GM12878 (cell line): ENCODE data around the gene DDR2. TPM values are rescaled to one million over a fixed set of nuclear protein-coding genes. Genes with fewer than 3 reads are reported as not detected.

Source experiments
- ATAC-seq: fragments of 200-7000 bp; cut with Tn5 transposase; 3 replicates; pipeline ENCODE4 v1.9.1; 2020; ENCODE audit warnings: mild to moderate bottlenecking, moderate library complexity
- BruUV-seq: library from RNA; stranded (reverse); fragments of 400-500 nt; replicated peaks from 2 replicates; lab custom pipeline; 2021; lab: Mats Ljungman, UMichigan
- CTCF ChIA-PET: fragments of 300-600 bp; sonication (Branson Sonifier 250); formaldehyde crosslinking; extraction: SDS; loops from one replicate; lab custom pipeline; 2021; ENCODE audit warnings: inconsistent platforms; lab: Yijun Ruan, JAX
- POLR2A ChIA-PET: fragments of 350-600 bp; formaldehyde crosslinking; extraction: SDS; loops from one replicate; lab custom pipeline; 2021; ENCODE audit warnings: inconsistent platforms; lab: Charles Lee
- RAD21 ChIA-PET: fragments of 300-600 bp; sonication (Branson Sonifier 250); formaldehyde crosslinking; loops from one replicate; lab custom pipeline; 2023; ENCODE audit warnings: antibody characterized with exemption; ENCODE audit not compliant: unreplicated experiment; lab: Charles Lee
- SMC1A ChIA-PET: fragments of 300-600 bp; sonication (Branson Sonifier 250); formaldehyde crosslinking; loops from one replicate; lab custom pipeline; 2023; ENCODE audit not compliant: unreplicated experiment, uncharacterized antibody; lab: Charles Lee
- DNase-seq: peaks from one replicate; pipeline ENCODE4 v3.0.0-alpha.2; 2011; ENCODE audit warnings: low read depth, low spot score
- FAIRE-seq: peaks from 3 replicates; lab custom pipeline; 2011; peaks lifted over from hg19 to GRCh38; lab: Jason Lieb, UNC
- H2AFZ ChIP-seq: 2 replicates; pipeline ENCODE4 v1.6.0; 2011; ENCODE audit warnings: low read depth, low read length, control low read depth; ENCODE audit not compliant: control insufficient read depth
- H3K27ac ChIP-seq: 2 replicates; pipeline ENCODE4 v1.5.1; 2011; ENCODE audit warnings: control low read depth; ENCODE audit not compliant: control insufficient read depth, insufficient read depth
- H3K27me3 ChIP-seq, 2 experiments: replicated peaks in 1 of 2; 2 replicates each; pipeline versions ENCODE4 v1.6.0 to v1.6.1; 2011; ENCODE audit warnings: low read length in 1 of 2; ENCODE audit not compliant: control insufficient read depth in 2 of 2, insufficient read depth in 2 of 2
- H3K36me3 ChIP-seq, 2 experiments: 2 replicates each; pipeline ENCODE4 v1.5.1; 2011; ENCODE audit warnings: low read length in 1 of 2; ENCODE audit not compliant: control insufficient read depth in 2 of 2, insufficient read depth in 2 of 2
- H3K4me1 ChIP-seq: 2 replicates; pipeline ENCODE4 v1.6.1; 2011; ENCODE audit warnings: mild to moderate bottlenecking, low read length, moderate library complexity, mixed read lengths; ENCODE audit not compliant: control insufficient read depth, insufficient read depth
- H3K4me2 ChIP-seq: 2 replicates; pipeline ENCODE4 v1.6.0; 2011; ENCODE audit warnings: control low read depth; ENCODE audit not compliant: control insufficient read depth, insufficient read depth
- H3K4me3 ChIP-seq: fragments of 200-600 bp; sonication (generic); 2 replicates; pipeline ENCODE4 v1.5.1; 2016
- H3K79me2 ChIP-seq: 2 replicates; pipeline ENCODE4 v1.6.0; 2011; ENCODE audit warnings: low read length; ENCODE audit not compliant: control insufficient read depth, insufficient read depth
- H3K9ac ChIP-seq: 2 replicates; pipeline ENCODE4 v1.8.0; 2011; ENCODE audit warnings: low read length, control low read depth, mixed read lengths; ENCODE audit not compliant: control insufficient read depth, insufficient read depth
- H3K9me3 ChIP-seq: replicated peaks from 3 replicates; pipeline ENCODE4 v1.5.1; 2011; ENCODE audit warnings: mild to moderate bottlenecking, low read length; ENCODE audit not compliant: control insufficient read depth, insufficient read depth
- H4K20me1 ChIP-seq: 2 replicates; pipeline ENCODE4 v1.6.0; 2011; ENCODE audit not compliant: control insufficient read depth, insufficient read depth
- BHLHE40 ChIP-seq, 2 experiments: fragments of 450-650 bp in 1 of 2; IDR thresholded peaks; 2 replicates each; pipeline ENCODE4 v1.6.1; 2011 to 2017; ENCODE audit warnings: low read depth in 2 of 2, borderline replicate concordance in 1 of 2, improper control_type of control experiment in 1 of 2, low read length in 1 of 2, mild to moderate bottlenecking in 1 of 2
- E2F8 ChIP-seq: fragments of 450-650 bp; IDR thresholded peaks from 2 replicates; pipeline ENCODE4 v1.6.1; 2018; ENCODE audit warnings: mild to moderate bottlenecking, low read depth, moderate library complexity; ENCODE audit not compliant: partially characterized antibody
- GATAD2B ChIP-seq: fragments of 450-650 bp; conservative IDR thresholded peaks from 2 replicates; pipeline ENCODE4 v1.6.1; 2017; ENCODE audit warnings: low read depth, mild to moderate bottlenecking, moderate library complexity
- MLLT1 ChIP-seq: fragments of 450-650 bp; IDR thresholded peaks from 2 replicates; pipeline ENCODE4 v1.6.1; 2016; ENCODE audit warnings: mild to moderate bottlenecking
- MXI1 ChIP-seq: fragments of 150-350 bp; IDR thresholded peaks from 2 replicates; pipeline ENCODE4 v1.6.1; 2011; ENCODE audit warnings: low read depth, mild to moderate bottlenecking, inconsistent platforms, low read length, improper control_type of control experiment
- NFYA ChIP-seq: IDR thresholded peaks from 2 replicates; pipeline ENCODE4 v1.6.1; 2011; ENCODE audit warnings: low read depth, mild to moderate bottlenecking, low read length, improper control_type of control experiment, borderline replicate concordance
- SP1 ChIP-seq: IDR thresholded peaks from one replicate; pipeline ENCODE4 v1.6.1; 2011; ENCODE audit warnings: low read depth, low read length
- SRF ChIP-seq, 2 experiments: IDR thresholded peaks; 2 replicates each; pipeline ENCODE4 v1.6.1; 2011; ENCODE audit warnings: low read depth in 2 of 2, low read length in 2 of 2, mild to moderate bottlenecking in 1 of 2, moderate library complexity in 1 of 2
- TARDBP ChIP-seq: IDR thresholded peaks from 2 replicates; pipeline ENCODE4 v1.6.1; 2016; ENCODE audit warnings: borderline replicate concordance
- ZNF622 ChIP-seq: fragments of 450-650 bp; IDR thresholded peaks from 2 replicates; pipeline ENCODE4 v1.6.1; 2017; ENCODE audit warnings: mild to moderate bottlenecking, inconsistent platforms
- WGBS: methylation state at CpG from one replicate; pipeline ENCODE4 v1.1.6; 2016; ENCODE audit warnings: low lambda C conversion rate; ENCODE audit not compliant: insufficient replicate concordance, insufficient coverage; ENCODE audit errors: missing lambda C conversion rate; 5-methylcytosine and 5-hydroxymethylcytosine counted together
- in situ Hi-C: fragments of 300-500 bp; cut with MboI; formaldehyde crosslinking; loops from 9 replicates; pipeline ENCODE4 v1.14.3; 2018; ENCODE audit warnings: mixed read lengths
- intact Hi-C: fragments of 100-400 bp; cut with micrococcal nuclease; formaldehyde crosslinking; loops from one replicate; pipeline ENCODE4 v1.14.2; 2022; ENCODE audit not compliant: unreplicated experiment
- polyA plus RNA-seq, 11 experiments: library from polyadenylated mRNA; depleted of rRNA in 4 of 11; unstranded in 6 of 11; stranded (reverse) in 5 of 11; fragments of >200 nt; fragmentation: Nextera tagmentation in 4 of 11; fragmentation: Illumina TruSeq in 1 of 11; extraction: Ambion mirVana in 4 of 11; extraction: Trizol in 1 of 11; gene quantifications; 1 replicate in 1 of 11; 2 replicates in 10 of 11; pipeline versions ENCODE4 v1.2.1 to v1.2.3, GENCODE V29; 2011 to 2016; ENCODE audit warnings: inconsistent platforms in 2 of 11, missing spikeins in 2 of 11, low read depth in 1 of 11
- total RNA-seq, 4 experiments: library from RNA; depleted of rRNA in 3 of 4; stranded (reverse); fragments of >200 nt in 3 of 4; fragmentation: Illumina TruSeq in 1 of 4; extraction: Trizol in 1 of 4; gene quantifications; 2 replicates each; pipeline versions ENCODE4 v1.2.1 to v1.2.3, GENCODE V29; 2013 to 2021

The DDR2 gene
- total and polyA plus RNA-seq, 10 of the 15 experiments (the other 5 are each of a cell fraction or from before 2014, with no cell fraction given): 1.9 to 8.8 (median 5.5) TPM

DNA sequence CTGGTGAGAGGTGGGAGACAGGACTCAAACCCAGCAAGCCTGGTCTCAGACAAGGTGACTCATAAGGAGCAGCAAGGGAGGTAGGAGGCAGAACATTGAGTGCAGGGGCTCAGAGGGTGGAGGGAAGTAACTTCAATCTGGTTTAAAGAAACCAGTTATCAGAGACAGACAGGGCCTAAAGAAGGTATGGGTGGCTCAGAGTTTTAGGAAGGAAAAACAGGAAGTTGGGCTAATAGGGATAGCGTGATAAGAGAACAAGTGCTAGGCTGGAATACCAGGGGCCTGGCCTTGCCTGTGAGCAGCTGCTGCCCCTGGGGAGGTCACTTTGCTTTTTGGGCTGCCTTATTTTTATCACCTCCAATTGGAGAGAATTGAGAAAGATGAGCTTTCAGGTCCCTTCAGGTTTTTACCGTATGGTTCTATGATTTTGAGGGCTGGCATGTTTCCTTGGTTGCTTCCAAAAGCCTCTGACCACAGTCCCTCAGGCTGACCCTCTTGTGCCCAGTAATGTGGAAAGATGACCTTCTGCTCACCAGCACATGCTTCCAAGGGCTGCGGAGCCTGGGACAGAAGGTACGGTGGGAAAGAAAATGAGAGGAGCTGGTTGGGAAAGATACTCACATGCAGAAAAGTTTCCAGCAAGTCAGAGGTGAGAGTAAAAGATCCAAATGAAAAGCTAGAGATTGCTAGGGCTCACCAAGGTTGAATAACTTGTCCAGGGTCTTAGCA lies 77.0 kb downstream of the DDR2 start (continued):
- TF ChIP-seq MLLT1: no peak
- no peak for TF ChIP-seq TARDBP
- no peak for TF ChIP-seq ZNF622
- TF ChIP-seq SRF (IDR thresholded peaks at IDR 0.05; ENCODE audit: low read depth in 2 of 2, low read length in 2 of 2): no peak
- TF ChIP-seq SP1: no peak
- TF ChIP-seq MXI1: no peak

- Histone ChIP-seq H3K9me3 (no peaks in the 10 kb centered on the region), H3K4me1 (no peaks in the 10 kb centered on the region), H3K27me3 (no peaks in the 10 kb centered on the region), H3K4me3 (no peak overlapping the region), H3K27ac (no peak overlapping the region), H2AFZ (no peak overlapping the region), H4K20me1 (no peaks in the 10 kb centered on the region), H3K79me2 (no peaks in the 10 kb centered on the region), H3K36me3 (no peaks in the 10 kb centered on the region), H3K4me2 (no peak overlapping the region), H3K9ac (no peak overlapping the region)
- ChIA-PET POLR2A (interaction anchor here (0.7 kb wide), 1 partner anchor 330 kb away, joined by 3 read pairs; no protein-coding TSS in a partner anchor), SMC1A (interaction anchor here (0.8 to 5.8 kb wide), 3 partner anchors 8 to 48 kb away, joined by 3 to 28 read pairs (median 3); no protein-coding TSS in a partner anchor), RAD21 (interaction anchor here (1.4 kb wide), 1 partner anchor 12 kb away, joined by 3 read pairs; no protein-coding TSS in a partner anchor), CTCF (no interaction called here)
- in situ Hi-C loops (no loop called here), intact Hi-C loops (no loop called here)
- no TSS peak for BruUV-seq
- FAIRE-seq: no peak
- 95% methylated on average over 1 of the region's 1 CpG for WGBS
- no peak for DNase-seq
- TF ChIP-seq NFYA: no peak
- TF ChIP-seq E2F8: no peak
- TF ChIP-seq GATAD2B: no peak
- TF ChIP-seq BHLHE40 (IDR thresholded peaks at IDR 0.05; ENCODE audit: borderline replicate concordance in 1 of 2, low read depth in 2 of 2, low read length in 1 of 2): no peak
- ATAC-seq: no peak
Measured at GRCh38 chr1:162709870-162710269, 77.6 kb downstream of the DDR2 start.
